Left cardiac atrium (tissue), 4 donors: ENCODE measurements around the gene GJC2. TPM values are rescaled to one million over a fixed set of nuclear protein-coding genes. Genes with fewer than 3 reads are reported as not detected.
A peak's percentile ranks its signal among the peaks of the same experiment; 100 is the strongest.

ENCODE experiments used
- ATAC-seq, 2 donors: fragments of 200-7000 bp; cut with Tn5 transposase; one replicate each; pipeline ENCODE4 v1.9.1; 2020; ENCODE audit warnings: mild to moderate bottlenecking in 2 of 2, moderate library complexity in 2 of 2
- DNase-seq: peaks from one replicate; pipeline ENCODE4 v3.0.0-alpha.2; 2020
- intact Hi-C, 2 donors: fragments of 100-400 bp; cut with DNase I; formaldehyde crosslinking; loops; one replicate each; pipeline versions ENCODE4 v1.14.1 to v1.15.1; 2022 to 2023
- total RNA-seq, 2 donors: library from RNA; stranded (reverse); fragmentation: NEBNext Ultra II Directional; extraction: Animal tissue kit (Norgen Biotek cat#: 25700); gene quantifications; one replicate each; pipeline ENCODE4 v1.2.1, GENCODE V29; 2021
- donor health status: DM: no; HTN: yes; CAD: no.
- donor health status: DM: no; HTN: yes; CAD: no; lungs with severe emphysema.
- donor health status: DM: yes; HTN: yes; CAD: no.
- donor health status: Dilated cardiomyopathy.

The GJC2 gene
- total RNA-seq, 2 donors from 2014 or later = 2.2 to 2.3 TPM

DNA sequence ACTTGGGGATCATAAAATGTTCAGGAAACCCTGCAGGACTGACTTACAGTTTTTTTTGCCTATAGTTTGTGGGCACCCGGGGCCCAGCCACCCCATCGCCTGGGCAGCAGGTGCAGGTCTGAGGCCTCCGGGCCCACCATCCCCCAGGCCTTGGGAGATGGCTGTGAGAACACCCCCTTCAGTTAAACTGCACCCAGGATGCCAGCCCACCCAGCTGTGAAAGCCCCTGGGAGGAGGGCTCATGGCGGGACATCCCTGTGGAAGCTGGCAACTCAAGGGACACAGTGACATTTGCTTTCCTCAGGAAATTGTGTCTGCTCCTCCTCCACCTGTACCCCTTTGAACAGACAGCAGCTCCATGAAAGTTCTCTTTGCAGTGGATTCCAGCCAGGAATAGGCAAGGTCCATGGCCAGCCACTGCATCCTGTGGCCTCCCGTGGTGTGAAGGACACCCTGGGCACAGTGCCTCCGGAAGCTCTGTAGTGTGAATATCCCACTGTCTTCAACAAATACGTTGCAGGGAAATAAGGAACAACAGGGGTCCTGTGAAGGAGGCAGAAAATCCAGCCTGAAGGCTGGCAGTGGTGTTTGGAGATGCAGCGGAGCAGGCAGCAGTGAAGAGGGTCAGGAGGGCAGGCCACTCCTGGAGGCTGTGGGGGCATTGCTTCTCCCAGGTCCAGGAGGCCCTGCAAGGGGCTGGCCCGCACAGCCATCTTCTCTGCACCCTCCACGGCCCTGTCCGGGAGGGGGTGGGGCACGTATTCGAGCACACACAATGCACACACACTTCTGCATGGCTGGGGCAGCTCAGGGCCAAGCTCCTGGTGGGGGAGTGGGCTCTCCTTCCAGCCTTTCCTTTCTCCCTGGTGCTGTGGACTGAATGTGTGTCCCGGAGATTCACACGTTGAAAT, 56.1 kb downstream of the GJC2 start:
- ATAC-seq = no peak
- intact Hi-C loops = loop anchor here in 1 of 2 donors (5.0 kb wide), 1 partner anchor 38 kb away; the partner anchor contains the start of gene IBA57
- no peak for DNase-seq

- intact Hi-C loops = loop anchor here in 1 of 2 donors (5.0 kb wide), 1 partner anchor 39 kb away; the partner anchor contains the start of gene IBA57
- ATAC-seq (peak; percentile 4 to 16), DNase-seq (no peak)
Measured at GRCh38 chr1:228206582-228207351, 57.0 kb downstream of the GJC2 start.

DNA sequence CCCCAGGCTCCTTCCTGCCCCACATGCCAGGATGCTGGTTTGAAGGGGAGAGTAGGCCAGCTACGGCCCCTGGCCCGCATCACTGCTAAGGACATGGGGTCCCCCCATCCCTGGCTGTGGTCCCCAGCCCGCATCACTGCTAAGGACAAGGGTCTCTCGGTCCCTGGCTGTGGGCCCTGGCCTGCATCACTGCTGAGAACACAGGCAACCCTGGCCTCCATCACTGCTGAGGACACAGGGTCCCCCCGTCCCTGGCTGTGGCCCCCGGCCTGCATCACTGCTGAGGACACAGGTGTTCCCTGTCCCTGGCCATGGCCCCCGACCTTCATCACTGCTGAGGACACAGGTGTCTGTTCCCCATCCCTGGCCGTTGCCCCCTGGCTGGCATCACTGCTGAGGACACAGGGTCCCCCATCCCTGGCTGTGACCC, 57.7 kb downstream of the GJC2 start:
- no peak for ATAC-seq
- intact Hi-C loops = loop anchor here in 1 of 2 donors (5.0 kb wide), 1 partner anchor 40 kb away; the partner anchor contains the start of gene IBA57
- DNase-seq = no peak

DNA sequence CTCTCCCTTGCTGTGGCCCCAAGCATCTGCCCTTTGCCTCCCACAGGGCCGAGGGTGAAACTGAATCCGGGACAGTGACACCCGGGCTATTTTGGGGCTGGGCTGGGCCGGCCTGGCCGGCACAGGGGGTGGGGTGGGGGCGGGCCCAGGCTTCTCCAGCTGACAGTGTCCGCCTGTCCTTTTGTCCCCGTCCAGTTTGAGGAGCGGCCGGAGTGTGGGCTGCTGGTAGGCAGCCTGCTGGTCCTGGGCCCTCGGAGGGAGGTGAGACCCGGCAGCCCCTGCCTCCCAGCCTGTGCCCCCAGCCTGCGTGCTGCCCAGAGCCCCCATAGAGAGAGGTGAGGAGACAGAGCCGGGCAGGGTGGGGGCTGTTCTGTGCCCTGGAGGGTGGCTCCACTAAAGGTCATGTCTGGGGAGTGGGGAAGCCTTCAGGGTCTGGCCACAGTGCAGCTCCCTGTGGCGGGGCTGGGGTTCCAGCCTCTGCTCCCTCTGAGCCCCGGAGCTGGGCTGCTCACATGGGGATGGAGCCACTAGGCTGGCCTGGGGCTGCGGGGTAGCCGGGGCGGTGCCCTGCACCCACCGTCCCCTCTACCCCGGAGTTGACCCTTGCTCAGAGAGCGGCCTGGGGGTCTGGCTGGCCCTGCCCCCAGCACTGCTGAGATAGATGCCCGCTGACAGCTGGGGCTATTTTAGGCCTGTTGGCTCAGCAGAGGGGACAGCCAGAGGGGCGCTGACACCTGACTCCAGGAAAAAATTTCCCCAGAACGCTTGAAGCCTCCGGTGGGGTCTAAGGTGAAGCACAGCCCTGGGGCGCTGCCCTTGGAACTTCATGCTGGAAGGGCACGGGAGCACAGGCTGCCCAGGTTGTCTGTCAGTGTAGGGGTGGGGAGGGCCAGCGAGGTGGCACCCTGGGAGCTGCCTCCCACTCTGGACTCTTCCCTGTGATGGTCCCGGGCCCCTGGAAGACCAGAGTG, 58.4 kb downstream of the GJC2 start, which contains the start of gene OBSCN:
Gene OBSCN, plus strand, starts transcription at position 194 of the 971 bp plus-strand sequence. CDS start 3,740 bp downstream, outside the sequence.
- peak; percentile 63 to 70 for ATAC-seq
- intact Hi-C loops = loop anchor here in 1 of 2 donors (5.0 kb wide), 1 partner anchor 41 kb away; the partner anchor contains the start of gene IBA57

DNA sequence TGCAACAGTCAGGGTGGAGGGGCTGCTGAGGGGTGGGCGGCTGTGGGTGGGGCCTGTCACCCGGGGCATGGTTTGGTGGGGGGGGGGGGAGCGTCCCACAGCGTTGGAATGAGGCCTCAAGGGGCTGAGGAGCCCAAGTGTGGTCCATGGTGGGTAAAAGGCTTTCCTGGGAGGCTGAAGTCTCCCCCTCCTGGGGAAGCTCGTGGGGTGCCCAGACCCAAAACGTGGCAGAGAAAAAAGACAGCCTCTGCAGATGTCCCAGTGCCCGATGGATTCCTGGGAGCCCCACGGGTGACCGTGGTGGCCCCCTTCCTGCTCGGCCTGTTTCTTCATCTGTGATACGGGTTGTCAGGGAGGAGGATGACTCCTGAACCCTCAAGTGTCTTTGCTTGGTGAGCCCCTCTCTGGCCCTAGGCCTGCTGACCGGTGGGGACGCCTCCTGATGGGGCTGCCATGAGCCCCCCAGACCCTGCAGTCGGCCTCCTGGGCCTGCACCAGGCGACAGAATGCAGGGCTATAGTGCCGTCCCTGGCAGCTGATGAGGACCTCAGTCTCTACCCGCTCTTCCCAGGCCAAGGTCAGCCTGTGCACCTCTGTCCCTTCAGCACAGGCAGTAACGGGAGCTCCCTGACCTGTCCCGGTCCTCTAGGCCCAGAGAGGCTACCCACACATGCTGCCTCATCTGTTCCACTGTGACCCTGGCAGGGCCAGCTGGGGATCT, 59.3 kb downstream of the GJC2 start:
- intact Hi-C loops = loop anchor here in 1 of 2 donors (5.0 kb wide), 1 partner anchor 42 kb away; the partner anchor contains the start of gene IBA57
- DNase-seq (no peak), ATAC-seq (no peak)

More for the DNA sequence above, 58.4 kb downstream of the GJC2 start, which contains the start of gene OBSCN:
- DNase-seq = peak; percentile 65

Other genes starting within 250 kb of the GJC2 start
- gene WNT9A, start 202.0 kb upstream of the GJC2 start, total RNA-seq = 1 to 10 TPM in 1 of 2 donors, under 1 TPM in 1; 0.80 to 1.1 TPM
- gene WNT3A, start 142.9 kb upstream of the GJC2 start, total RNA-seq = not detected
- 100 to 1,000 TPM; 295 to 397 TPM for gene ARF1, start 67.2 kb upstream of the GJC2 start, total RNA-seq
- 1 to 10 TPM; 7.7 to 8.0 TPM for gene C1orf35, start 46.6 kb upstream of the GJC2 start, total RNA-seq
- gene MRPL55, start 40.6 kb upstream of the GJC2 start, total RNA-seq = 10 to 100 TPM; 43.5 to 48.9 TPM
- 100 to 1,000 TPM; 153 to 185 TPM for gene GUK1, start 9.7 kb upstream of the GJC2 start, total RNA-seq
- 10 to 100 TPM; 10.4 to 10.5 TPM for gene IBA57, start 15.9 kb downstream of the GJC2 start, total RNA-seq
- 100 to 1,000 TPM; 194 to 201 TPM for gene OBSCN, start 58.1 kb downstream of the GJC2 start, total RNA-seq